ENCODE measurements around the gene TAB3.

Gene TAB3

DNA sequence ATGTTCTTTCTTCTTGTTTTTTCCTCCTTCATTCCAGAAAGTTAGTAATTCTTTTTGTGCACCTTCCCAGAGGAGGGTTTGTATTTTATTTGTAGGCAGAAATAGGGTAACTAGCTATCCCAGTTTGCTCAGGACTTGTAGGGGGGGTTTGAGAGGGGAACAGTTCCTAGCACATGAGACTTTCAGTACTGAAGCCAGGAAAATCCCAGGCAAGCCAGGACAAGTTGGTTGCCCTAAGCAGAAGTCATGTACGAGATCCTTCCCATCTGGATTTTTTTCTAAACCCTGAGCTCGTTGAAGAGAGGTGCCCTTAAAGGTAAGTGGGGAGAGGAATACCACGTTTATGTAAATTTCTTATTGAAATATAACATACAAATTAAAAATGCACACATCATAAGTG, 15.6 kb upstream of the TAB3 start:
- in situ Hi-C loops (cut with HindIII; ENCODE audit: low pct_unique_long_range_greater_than_20kb, low sequenced_read_pairs), result no loop called here
- peak in 1 of 2 experiments; percentile 16 for DNase-seq (ENCODE audit: low read depth in 1 of 2, low spot score in 1 of 2)

DNA sequence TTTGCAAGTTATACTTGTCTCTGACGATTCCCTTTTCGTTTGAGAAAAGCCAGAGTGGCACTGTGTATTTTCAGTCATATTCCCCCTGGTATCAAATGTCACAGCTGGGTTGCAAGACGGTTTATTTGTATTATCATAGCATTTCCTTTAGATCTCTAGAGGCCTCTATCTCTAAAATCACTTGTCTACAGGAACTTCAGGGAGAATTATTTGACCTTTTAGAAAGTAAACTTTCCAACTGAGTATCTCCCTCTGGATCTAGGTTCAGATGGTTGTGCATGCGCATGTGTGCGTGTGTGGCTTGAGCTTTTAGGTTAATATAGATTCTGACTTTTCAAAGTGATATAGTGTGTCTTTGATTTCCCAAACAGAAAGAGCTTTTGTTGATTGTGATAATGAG, 15.1 kb upstream of the TAB3 start:
- no peak for TF ChIP-seq JUND (IDR thresholded peaks at IDR 0.05; ENCODE audit: low read depth)
- no peak for DNase-seq (ENCODE audit: low read depth in 1 of 2, low spot score in 1 of 2)
- in situ Hi-C loops (cut with HindIII; ENCODE audit: low pct_unique_long_range_greater_than_20kb, low sequenced_read_pairs), result no loop called here

More for the DNA sequence above, 15.6 kb upstream of the TAB3 start:
- TF ChIP-seq JUND (IDR thresholded peaks at IDR 0.05; ENCODE audit: low read depth), result no peak

DNA sequence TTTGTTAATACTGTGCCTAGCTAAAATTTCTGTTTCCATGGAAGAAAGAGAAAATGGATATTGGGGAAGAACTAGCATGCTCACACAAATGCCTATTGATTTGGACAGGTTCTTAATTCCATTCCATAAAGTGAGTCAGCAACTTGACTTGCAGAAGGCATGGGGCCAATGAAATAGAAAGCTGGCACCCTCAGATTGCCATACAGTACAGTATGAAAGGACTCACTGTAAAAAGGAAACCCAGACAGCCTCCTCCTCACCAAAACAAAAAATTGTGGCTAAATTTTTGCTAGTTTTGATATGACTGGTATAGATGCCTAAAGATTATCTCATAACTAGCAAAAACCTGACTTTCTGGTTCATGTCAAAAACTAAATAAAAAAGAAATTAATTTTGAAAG, 11.2 kb upstream of the TAB3 start:
- DNase-seq (ENCODE audit: low read depth in 1 of 2, low spot score in 1 of 2), result no peak
- in situ Hi-C loops (cut with HindIII; ENCODE audit: low pct_unique_long_range_greater_than_20kb, low sequenced_read_pairs), result no loop called here
- TF ChIP-seq JUND (IDR thresholded peaks at IDR 0.05; ENCODE audit: low read depth), result no peak

DNA sequence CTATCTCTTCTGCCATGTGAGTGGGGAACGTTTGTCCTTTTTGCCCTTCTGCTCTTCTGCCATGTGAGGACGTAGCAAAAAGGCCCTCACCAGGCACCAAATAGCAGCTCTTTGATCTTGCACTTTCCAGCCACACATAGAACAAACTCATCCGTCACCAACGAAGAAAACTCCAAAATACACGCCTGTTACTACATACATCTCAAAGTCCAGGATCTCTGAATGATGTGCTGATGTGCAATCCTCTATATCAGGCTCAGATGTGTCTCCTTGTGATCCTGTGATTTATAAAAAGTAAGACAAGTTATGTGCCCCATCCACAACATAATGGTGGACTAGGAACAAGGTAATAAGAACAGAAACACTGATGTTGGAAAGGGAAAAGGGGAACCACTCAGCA, 9.8 kb upstream of the TAB3 start:
- in situ Hi-C loops (cut with HindIII; ENCODE audit: low pct_unique_long_range_greater_than_20kb, low sequenced_read_pairs), result no loop called here
- TF ChIP-seq JUND (IDR thresholded peaks at IDR 0.05; ENCODE audit: low read depth), result no peak
- DNase-seq (ENCODE audit: low read depth in 1 of 2, low spot score in 1 of 2), result no peak

DNA sequence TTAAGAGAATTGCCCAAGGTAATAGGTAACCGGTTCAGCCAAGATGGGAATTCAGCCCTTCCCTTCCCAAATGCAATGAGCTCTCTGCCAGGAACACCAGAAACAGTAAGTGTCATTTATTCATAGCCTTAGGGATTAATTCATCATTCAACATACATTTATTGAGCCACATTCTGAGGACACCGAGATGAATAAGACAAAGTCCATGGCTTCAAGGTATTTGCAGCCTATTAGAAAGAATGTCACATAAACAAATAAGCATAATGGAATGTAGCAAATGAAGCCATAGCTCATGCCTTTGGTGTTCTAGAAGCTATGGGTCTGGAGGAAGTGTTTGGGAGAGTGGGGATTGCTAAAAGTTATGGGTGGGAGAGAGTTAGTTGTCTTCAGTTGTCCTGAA, 6.3 kb upstream of the TAB3 start:
- DNase-seq (ENCODE audit: low read depth in 1 of 2, low spot score in 1 of 2), result peak in 1 of 2 experiments; percentile 89
- in situ Hi-C loops (cut with HindIII; ENCODE audit: low pct_unique_long_range_greater_than_20kb, low sequenced_read_pairs), result no loop called here

DNA sequence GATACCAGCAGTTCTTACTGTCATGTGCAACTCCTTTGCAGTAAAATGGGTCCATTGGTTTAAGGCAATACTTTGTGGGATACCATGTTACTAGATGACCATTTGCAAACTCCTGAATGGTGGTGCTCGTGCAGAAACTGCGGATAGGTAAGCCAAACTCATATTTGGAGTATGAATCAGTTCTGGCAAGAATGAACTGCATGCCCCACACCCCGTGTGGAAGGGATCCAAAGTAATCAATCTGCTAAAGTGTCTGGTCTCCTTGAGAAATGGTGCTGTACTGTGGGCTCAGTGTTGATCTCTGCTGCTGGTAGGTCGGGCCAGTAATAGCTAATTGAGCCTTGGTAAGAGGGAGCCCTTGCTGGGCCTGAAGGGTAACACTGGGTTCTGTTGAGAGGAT, 4.2 kb upstream of the TAB3 start:
- in situ Hi-C loops (cut with HindIII; ENCODE audit: low pct_unique_long_range_greater_than_20kb, low sequenced_read_pairs), result no loop called here
- no peak for TF ChIP-seq JUND (IDR thresholded peaks at IDR 0.05; ENCODE audit: low read depth)
- peak in 1 of 2 experiments; percentile 55 for DNase-seq (ENCODE audit: low read depth in 1 of 2, low spot score in 1 of 2)

More for the DNA sequence above, 6.3 kb upstream of the TAB3 start:
- TF ChIP-seq JUND (IDR thresholded peaks at IDR 0.05; ENCODE audit: low read depth), result peak; percentile 56; the same call in 1 of the 2 replicates

DNA sequence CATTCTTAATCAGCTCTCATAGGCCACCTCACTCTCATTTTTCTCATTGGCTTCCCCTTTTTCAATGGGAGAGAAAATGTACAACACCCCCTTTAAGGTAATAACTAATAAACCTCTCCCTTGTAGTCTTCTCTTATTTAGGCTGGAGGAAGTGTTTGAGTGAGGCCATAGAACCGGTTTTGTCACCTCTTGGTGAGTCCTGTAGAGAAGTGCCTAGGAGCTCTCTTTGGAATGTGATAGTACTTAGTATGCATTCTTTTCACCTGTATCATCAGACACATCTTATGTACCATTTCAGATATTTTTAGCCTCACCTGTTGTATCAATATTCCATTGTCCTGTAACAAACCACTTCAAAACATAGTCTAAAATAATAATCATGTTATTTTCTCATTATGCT, 3.5 kb upstream of the TAB3 start:
- TF ChIP-seq JUND (IDR thresholded peaks at IDR 0.05; ENCODE audit: low read depth), result 0 out of 2 replicates have a peak, but pooled peaks have one; percentile 18
- peak; percentile 36 to 87 for DNase-seq (ENCODE audit: low read depth in 1 of 2, low spot score in 1 of 2)
- in situ Hi-C loops (cut with HindIII; ENCODE audit: low pct_unique_long_range_greater_than_20kb, low sequenced_read_pairs), result no loop called here

DNA sequence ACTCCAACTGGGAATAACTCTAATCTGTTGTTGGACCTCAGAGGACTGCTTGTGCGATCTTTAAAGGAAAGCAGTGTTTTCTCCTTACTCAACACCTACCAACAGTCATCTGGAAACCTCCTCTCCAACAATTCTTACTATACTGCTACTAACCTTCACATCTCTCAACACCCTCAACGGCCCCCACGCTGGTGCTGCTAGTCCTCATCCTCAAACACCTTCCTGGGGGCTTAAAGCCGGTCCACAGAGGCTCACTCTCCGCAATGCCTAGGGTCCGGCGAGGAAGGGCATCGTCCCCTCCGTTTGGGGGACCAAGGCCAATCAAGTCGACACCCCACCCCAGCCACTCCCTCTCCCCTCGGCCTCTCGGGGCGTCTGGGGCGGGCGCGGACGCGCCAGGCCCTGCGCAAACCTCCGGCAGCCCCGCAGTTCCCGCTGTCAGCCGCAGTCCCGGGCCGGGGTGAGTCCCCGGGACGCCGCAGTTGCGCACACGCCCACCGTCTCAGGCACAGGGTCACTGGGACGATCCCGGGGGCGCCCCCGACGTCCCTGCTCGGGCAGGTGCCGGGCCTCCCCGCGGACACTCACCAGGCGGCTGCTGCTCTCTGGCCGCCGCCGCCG, 418 bp downstream of the TAB3 start:
- no peak for TF ChIP-seq JUND (IDR thresholded peaks at IDR 0.05; ENCODE audit: low read depth)
- peak in 1 of 2 experiments; percentile 11 for DNase-seq (ENCODE audit: low read depth in 1 of 2, low spot score in 1 of 2)
- in situ Hi-C loops (cut with HindIII; ENCODE audit: low pct_unique_long_range_greater_than_20kb, low sequenced_read_pairs), result no loop called here

DNA sequence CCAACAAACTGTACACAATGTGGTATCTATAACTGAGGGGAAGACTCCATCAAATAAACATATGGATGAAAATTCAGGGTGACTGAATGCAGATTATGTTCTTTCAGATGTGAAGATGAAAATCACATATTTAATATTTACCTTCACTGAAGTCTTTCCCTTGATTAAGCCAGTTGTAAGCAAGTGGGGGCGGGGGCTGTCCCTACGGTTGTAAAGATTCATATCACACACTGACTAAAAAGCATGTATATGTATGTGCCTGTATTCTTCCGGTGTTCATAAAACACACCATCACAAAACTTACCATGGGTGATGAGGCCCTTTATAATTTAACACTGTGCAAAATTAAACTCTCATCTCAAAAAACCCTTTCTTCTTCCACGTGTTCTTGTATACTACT, 1.3 kb downstream of the TAB3 start:
- in situ Hi-C loops (cut with HindIII; ENCODE audit: low pct_unique_long_range_greater_than_20kb, low sequenced_read_pairs), result no loop called here
- no peak for DNase-seq (ENCODE audit: low read depth in 1 of 2, low spot score in 1 of 2)
- TF ChIP-seq JUND (IDR thresholded peaks at IDR 0.05; ENCODE audit: low read depth), result no peak

DNA sequence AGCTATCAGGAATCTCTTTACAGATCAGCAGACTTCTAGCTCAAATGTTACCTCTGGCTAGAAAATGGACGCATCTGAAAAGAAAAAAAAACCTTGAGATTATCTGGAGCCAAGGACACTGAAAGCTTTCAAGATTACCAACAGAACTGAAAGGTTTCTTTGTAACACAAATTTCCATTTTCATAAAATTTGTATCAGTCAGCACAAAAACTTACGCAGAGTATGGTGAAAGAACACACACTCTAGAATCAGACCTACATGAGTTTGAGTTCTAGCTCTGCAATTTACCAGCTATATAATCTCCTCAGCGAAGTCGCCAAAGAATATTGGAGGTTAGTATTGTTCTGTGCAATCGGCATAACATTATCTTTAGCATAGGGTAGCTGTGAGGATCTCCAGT, 1.8 kb downstream of the TAB3 start:
- no peak for DNase-seq (ENCODE audit: low read depth in 1 of 2, low spot score in 1 of 2)
- TF ChIP-seq JUND (IDR thresholded peaks at IDR 0.05; ENCODE audit: low read depth), result no peak
- in situ Hi-C loops (cut with HindIII; ENCODE audit: low pct_unique_long_range_greater_than_20kb, low sequenced_read_pairs), result no loop called here

DNA sequence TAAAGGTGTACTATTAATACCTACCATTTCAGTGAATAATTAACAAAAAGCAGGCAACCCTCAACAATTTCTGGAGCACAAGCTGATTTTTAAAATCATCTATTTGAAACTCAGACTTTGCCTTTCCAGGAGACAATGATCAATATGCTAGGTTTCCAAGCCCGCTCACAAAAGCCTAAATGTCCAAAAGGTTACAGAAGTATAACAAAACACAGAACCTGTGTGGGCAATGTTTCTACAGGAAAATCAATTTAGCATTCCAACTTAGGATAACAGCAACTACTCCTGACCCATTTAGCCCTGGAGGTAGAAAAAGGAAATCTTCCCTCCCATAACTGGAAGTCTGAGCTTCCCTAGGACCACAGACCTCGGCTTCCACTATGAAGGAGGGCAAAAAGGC, 3.9 kb downstream of the TAB3 start:
- in situ Hi-C loops (cut with HindIII; ENCODE audit: low pct_unique_long_range_greater_than_20kb, low sequenced_read_pairs), result no loop called here
- no peak for TF ChIP-seq JUND (IDR thresholded peaks at IDR 0.05; ENCODE audit: low read depth)
- DNase-seq (ENCODE audit: low read depth in 1 of 2, low spot score in 1 of 2), result no peak

DNA sequence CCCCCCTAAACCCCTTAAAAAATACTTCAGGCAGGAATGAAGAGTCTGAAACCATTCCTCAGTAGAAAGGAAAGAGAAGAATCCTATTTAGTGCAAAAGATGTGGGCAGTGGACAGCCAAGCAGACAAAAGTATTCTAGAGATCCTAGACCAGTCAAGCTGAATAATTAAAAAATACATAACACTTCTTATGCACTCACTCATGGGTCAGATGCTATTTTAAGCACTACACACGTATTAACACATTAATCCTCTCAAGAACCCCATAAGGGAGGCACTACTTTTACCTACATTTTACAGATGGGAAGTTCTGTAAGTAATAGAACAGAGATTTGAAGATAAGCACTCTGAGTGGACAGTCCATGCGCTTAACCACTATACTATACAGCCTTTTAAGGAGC, 5.9 kb downstream of the TAB3 start:
- in situ Hi-C loops (cut with HindIII; ENCODE audit: low pct_unique_long_range_greater_than_20kb, low sequenced_read_pairs), result no loop called here

DNA sequence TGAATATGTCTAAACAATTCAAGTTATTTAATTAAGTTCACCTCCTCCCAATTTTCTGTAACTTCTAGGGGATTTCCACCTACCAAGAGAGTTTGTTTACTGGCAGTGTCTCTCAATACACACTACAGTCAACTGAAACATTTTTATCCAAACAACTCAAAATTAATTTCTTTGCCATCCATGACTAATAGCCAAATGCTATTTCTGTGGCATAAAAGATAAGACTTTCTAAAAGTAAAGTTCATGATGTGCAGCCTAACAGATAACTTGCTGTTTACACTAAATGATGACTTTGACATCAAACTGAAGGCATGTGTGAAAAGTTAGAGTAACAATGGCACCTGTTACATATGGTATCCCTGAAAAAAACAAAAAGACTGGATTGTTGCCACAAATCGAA, 7.3 kb downstream of the TAB3 start:
- TF ChIP-seq JUND (IDR thresholded peaks at IDR 0.05; ENCODE audit: low read depth), result no peak
- in situ Hi-C loops (cut with HindIII; ENCODE audit: low pct_unique_long_range_greater_than_20kb, low sequenced_read_pairs), result no loop called here
- DNase-seq (ENCODE audit: low read depth in 1 of 2, low spot score in 1 of 2), result no peak

More for the DNA sequence above, 5.9 kb downstream of the TAB3 start:
- no peak for DNase-seq (ENCODE audit: low read depth in 1 of 2, low spot score in 1 of 2)
- TF ChIP-seq JUND (IDR thresholded peaks at IDR 0.05; ENCODE audit: low read depth), result no peak

DNA sequence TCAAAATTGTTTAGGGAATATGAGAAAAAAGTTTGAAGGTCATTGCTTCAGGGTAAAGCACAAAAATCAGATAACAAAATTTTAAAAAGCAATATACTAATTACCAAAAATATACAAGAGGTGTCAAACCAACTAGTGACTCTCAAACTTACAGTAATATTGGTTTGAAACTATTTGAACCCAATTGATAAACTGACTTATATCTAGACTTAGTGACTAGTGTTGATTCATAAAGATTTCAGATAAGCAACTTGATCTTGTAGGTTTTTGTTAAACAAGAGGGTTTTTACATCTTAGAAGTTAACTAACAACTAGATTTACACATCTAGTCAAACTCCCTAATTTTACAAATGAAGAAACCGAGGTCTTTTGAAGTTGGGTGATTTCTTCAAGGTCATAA, 7.7 kb downstream of the TAB3 start:
- DNase-seq (ENCODE audit: low read depth in 1 of 2, low spot score in 1 of 2), result no peak
- no peak for TF ChIP-seq JUND (IDR thresholded peaks at IDR 0.05; ENCODE audit: low read depth)
- in situ Hi-C loops (cut with HindIII; ENCODE audit: low pct_unique_long_range_greater_than_20kb, low sequenced_read_pairs), result no loop called here
